Measurements from ENCODE around the gene GABRP.

GABRP gene

GRCh38 chr5:170854566-170854965, 71.0 kb downstream of the GABRP start:
- no peak for TF ChIP-seq EZH2phosphoT487 (IDR thresholded peaks at IDR 0.05; ENCODE audit: borderline replicate concordance, low read length)
- TF ChIP-seq CTCF (IDR thresholded peaks at IDR 0.05; ENCODE audit: low read depth, low read length, poor library complexity, severe bottlenecking) = no peak

DNA sequence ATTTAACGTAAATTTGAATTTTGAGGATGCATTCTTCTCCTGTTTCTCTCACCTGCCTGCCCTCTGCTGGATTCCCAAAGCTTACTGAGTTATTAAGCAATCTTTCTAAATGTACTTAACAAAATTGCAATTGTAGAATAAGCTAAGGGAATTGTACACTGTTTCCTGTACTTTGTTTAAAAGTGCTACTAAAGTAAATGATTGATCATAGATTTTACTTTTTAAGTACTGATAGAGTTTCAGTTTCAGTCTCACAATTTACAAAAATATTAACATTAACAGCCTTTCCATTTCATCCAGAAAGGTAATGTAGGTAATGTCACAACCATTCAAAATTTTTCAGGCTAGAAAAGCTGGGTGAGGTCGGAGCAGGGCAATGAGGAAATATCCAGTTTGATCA, 73.5 kb downstream of the GABRP start:
- Histone ChIP-seq H3K27me3 (ENCODE audit: control insufficient read depth, low read length) (no peaks in the 10 kb centered on the region), H3K79me2 (ENCODE audit: control insufficient read depth, low read length) (no peaks in the 10 kb centered on the region), H3K4me1 (ENCODE audit: control insufficient read depth, low read length) (no peaks in the 10 kb centered on the region), H3K36me3 (ENCODE audit: control insufficient read depth, low read length) (no peaks in the 10 kb centered on the region), H3K9me3 (ENCODE audit: control insufficient read depth, insufficient read depth, low read length) (peaks cover 6% of the 10 kb centered on the region; the same call in 1 of the 2 replicates), H3K4me2 (ENCODE audit: low read length) (no peak overlapping the region), H3K9me2 (replicated peaks; ENCODE audit: control insufficient read depth, low read length) (no peaks in the 10 kb centered on the region), H3F3A (ENCODE audit: control insufficient read depth, insufficient read depth) (no peaks in the 10 kb centered on the region), H4K20me1 (ENCODE audit: control insufficient read depth, insufficient read depth, low read depth, low read length) (no peaks in the 10 kb centered on the region), H3K27ac (ENCODE audit: low read depth, low read length) (no peak overlapping the region), H3K4me3 (ENCODE audit: low read length) (no peak overlapping the region)
- no peak for TF ChIP-seq CTCF (IDR thresholded peaks at IDR 0.05; ENCODE audit: low read depth, low read length, poor library complexity, severe bottlenecking)
- TF ChIP-seq EZH2phosphoT487 (IDR thresholded peaks at IDR 0.05; ENCODE audit: borderline replicate concordance, low read length) = no peak

More at GRCh38 chr5:170854566-170854965, 71.0 kb downstream of the GABRP start:
- no peak overlapping the region for H3K4me3 ChIP-seq (ENCODE audit: low read length)
- H4K20me1 ChIP-seq (ENCODE audit: control insufficient read depth, insufficient read depth, low read depth, low read length) = no peaks in the 10 kb centered on the region
- H3F3A ChIP-seq (ENCODE audit: control insufficient read depth, insufficient read depth) = no peaks in the 10 kb centered on the region
- H3K9me3 ChIP-seq (ENCODE audit: control insufficient read depth, insufficient read depth, low read length) = no peaks in the 10 kb centered on the region
- H3K27ac ChIP-seq (ENCODE audit: low read depth, low read length) = no peak overlapping the region
- no peaks in the 10 kb centered on the region for H3K36me3 ChIP-seq (ENCODE audit: control insufficient read depth, low read length)
- H3K79me2 ChIP-seq (ENCODE audit: control insufficient read depth, low read length) = no peaks in the 10 kb centered on the region
- no peaks in the 10 kb centered on the region for H3K4me1 ChIP-seq (ENCODE audit: control insufficient read depth, low read length)
- no peaks in the 10 kb centered on the region for H3K27me3 ChIP-seq (ENCODE audit: control insufficient read depth, low read length)
- no peaks in the 10 kb centered on the region for H3K9me2 ChIP-seq (replicated peaks; ENCODE audit: control insufficient read depth, low read length)
- no peak overlapping the region for H3K4me2 ChIP-seq (ENCODE audit: low read length)

DNA sequence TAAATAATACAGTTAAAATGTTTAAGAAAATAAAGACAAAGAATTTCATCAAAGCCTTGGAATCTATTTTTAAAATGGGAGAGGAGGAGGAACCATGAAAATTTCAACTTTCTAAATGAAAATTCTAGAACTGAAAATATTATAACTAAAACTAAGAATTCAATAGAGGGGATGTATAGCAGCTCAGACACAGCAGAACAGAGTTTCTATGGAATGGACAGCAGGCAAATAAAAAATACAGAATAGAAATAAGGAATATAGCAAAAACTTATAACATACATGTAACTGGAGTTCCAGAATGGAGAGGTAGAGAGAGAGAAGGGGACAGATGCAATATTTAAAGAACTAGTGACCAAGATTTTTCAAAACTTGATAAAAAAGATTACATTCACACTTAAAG, 76.9 kb downstream of the GABRP start:
- Histone ChIP-seq H3K9me3 (ENCODE audit: control insufficient read depth, insufficient read depth, low read length) (peaks cover 6% of the 10 kb centered on the region; the same call in 1 of the 2 replicates), H3K4me3 (ENCODE audit: low read length) (no peak overlapping the region), H3K27me3 (ENCODE audit: control insufficient read depth, low read length) (no peaks in the 10 kb centered on the region), H3F3A (ENCODE audit: control insufficient read depth, insufficient read depth) (no peaks in the 10 kb centered on the region), H3K9me2 (replicated peaks; ENCODE audit: control insufficient read depth, low read length) (no peaks in the 10 kb centered on the region), H3K4me1 (ENCODE audit: control insufficient read depth, low read length) (no peaks in the 10 kb centered on the region), H4K20me1 (ENCODE audit: control insufficient read depth, insufficient read depth, low read depth, low read length) (no peaks in the 10 kb centered on the region), H3K36me3 (ENCODE audit: control insufficient read depth, low read length) (no peaks in the 10 kb centered on the region), H3K79me2 (ENCODE audit: control insufficient read depth, low read length) (no peaks in the 10 kb centered on the region), H3K27ac (ENCODE audit: low read depth, low read length) (no peak overlapping the region), H3K4me2 (ENCODE audit: low read length) (no peak overlapping the region)
- no peak for TF ChIP-seq EZH2phosphoT487 (IDR thresholded peaks at IDR 0.05; ENCODE audit: borderline replicate concordance, low read length)
- no peak for TF ChIP-seq CTCF (IDR thresholded peaks at IDR 0.05; ENCODE audit: low read depth, low read length, poor library complexity, severe bottlenecking)

Data from DOHH2 (cell line).